Bronchial epithelial cell (primary cell): ENCODE measurements around the gene SRSF10. TPM values are rescaled to one million over a fixed set of nuclear protein-coding genes. Genes with fewer than 3 reads are reported as not detected.

Experiments used
- DNase-seq: peaks from one replicate; pipeline ENCODE4 v3.0.0-alpha.2; 2010; ENCODE audit warnings: low read depth
- FAIRE-seq: peaks from 2 replicates; lab custom pipeline; 2011; peaks lifted over from hg19 to GRCh38; lab: Jason Lieb, UNC
- H3K27me3 ChIP-seq: 2 replicates; pipeline ENCODE4 v1.5.1; 2011; ENCODE audit warnings: low read length; ENCODE audit not compliant: control insufficient read depth, insufficient read depth
- H3K36me3 ChIP-seq: 2 replicates; pipeline ENCODE4 v1.5.1; 2011; ENCODE audit warnings: low read length; ENCODE audit not compliant: control insufficient read depth, insufficient read depth
- H3K4me3 ChIP-seq: 2 replicates; pipeline ENCODE4 v1.5.1; 2011; ENCODE audit warnings: mild to moderate bottlenecking, low read depth, low read length, control low read depth
- total RNA-seq: library from RNA; depleted of rRNA; stranded (reverse); fragments of >200 nt; gene quantifications from 2 replicates; pipeline ENCODE4 v1.2.1, GENCODE V29; 2014
- TF ChIP-seq, protein P1 (sequence below): IDR thresholded peaks from 2 replicates; pipeline ENCODE4 v1.5.1; 2011; ENCODE audit warnings: mild to moderate bottlenecking, moderate library complexity, low read length, control low read depth, inconsistent platforms; ENCODE audit not compliant: insufficient read depth, severe bottlenecking

Gene SRSF10
- total RNA-seq, 1 donor from 2014 or later, result 52.1 TPM

DNA sequence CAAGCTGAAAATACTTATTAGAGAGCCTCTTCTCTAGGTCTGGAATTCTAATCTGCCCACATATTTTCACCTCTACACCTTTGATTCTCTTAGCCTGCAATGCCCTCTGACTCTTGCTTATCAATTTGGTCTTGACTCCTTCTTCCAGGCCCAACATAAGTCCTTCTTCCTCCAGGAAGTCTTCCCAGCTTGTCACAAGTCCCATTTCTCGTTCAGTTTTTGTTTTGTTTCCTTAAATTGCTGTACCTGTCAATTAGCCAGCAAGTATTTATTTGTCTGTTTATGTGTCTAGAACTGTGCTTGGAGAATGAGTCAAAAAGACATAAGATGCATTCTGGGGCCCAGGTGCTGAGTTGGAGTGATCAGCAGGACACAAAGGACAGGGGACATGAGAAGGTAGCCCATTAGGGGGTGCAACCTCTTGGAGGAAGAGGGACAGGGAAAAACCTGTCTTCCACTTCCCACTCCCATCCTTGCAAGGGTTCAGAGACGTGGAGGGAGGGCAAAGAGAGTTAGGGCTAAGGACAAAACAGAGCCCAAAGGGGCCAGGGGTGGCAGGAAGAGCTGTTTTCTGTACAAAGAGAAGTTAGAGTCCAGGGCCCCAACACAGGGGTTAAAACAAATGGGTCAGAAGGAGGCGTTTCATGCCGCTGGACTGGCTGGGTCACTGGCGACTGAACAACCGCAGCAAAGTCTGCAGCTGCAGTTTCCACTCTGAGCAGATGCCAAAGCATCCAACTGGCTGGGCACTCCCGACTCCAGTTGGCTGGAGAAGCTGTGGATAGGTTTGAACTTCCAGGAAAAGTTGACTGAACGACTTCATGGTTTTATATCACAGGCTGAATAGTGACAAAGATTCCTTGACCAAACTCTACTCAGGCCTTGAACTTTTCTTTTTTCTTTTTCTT, 56.3 kb downstream of the SRSF10 start:
- Histone ChIP-seq H3K4me3 (no peak overlapping the region), H3K27me3 (no peaks in the 10 kb centered on the region), H3K36me3 (no peaks in the 10 kb centered on the region)
- FAIRE-seq (no peak), DNase-seq (no peak)
- TF ChIP-seq, protein P1, sequence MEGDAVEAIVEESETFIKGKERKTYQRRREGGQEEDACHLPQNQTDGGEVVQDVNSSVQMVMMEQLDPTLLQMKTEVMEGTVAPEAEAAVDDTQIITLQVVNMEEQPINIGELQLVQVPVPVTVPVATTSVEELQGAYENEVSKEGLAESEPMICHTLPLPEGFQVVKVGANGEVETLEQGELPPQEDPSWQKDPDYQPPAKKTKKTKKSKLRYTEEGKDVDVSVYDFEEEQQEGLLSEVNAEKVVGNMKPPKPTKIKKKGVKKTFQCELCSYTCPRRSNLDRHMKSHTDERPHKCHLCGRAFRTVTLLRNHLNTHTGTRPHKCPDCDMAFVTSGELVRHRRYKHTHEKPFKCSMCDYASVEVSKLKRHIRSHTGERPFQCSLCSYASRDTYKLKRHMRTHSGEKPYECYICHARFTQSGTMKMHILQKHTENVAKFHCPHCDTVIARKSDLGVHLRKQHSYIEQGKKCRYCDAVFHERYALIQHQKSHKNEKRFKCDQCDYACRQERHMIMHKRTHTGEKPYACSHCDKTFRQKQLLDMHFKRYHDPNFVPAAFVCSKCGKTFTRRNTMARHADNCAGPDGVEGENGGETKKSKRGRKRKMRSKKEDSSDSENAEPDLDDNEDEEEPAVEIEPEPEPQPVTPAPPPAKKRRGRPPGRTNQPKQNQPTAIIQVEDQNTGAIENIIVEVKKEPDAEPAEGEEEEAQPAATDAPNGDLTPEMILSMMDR, result no peak

DNA sequence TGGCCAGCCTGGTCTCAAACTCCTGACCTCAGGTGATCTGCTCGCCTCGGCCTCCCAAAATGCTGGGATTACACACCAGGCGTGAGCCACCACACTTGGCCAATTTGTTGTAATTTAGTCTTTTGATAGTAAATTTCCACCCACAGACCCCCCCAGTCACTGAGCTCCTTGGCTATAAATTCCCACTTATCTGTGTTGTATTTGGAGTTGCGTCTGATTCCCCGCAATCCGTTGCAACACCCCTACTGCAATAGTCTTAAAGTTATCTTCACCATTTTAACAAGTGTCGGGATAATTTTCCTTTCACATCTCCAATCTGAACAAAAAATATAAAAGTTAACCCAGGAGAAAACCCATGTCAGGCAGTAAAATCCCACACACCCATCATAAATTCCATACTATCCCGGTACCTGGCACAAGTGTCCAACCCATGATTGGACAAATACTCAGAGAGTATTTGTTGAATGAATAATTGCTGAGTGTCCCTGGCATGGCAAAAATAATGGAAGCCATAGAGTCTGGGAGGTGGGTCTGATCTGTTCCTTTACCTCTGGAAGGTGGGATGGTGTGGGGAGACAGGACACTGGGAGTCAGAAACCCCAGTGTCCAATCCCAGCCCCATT, 57.7 kb downstream of the SRSF10 start:
- TF ChIP-seq, protein P1, result no peak
- Histone ChIP-seq H3K36me3 (no peaks in the 10 kb centered on the region), H3K27me3 (no peaks in the 10 kb centered on the region), H3K4me3 (no peak overlapping the region)
- DNase-seq, result no peak
- FAIRE-seq, result no peak

DNA sequence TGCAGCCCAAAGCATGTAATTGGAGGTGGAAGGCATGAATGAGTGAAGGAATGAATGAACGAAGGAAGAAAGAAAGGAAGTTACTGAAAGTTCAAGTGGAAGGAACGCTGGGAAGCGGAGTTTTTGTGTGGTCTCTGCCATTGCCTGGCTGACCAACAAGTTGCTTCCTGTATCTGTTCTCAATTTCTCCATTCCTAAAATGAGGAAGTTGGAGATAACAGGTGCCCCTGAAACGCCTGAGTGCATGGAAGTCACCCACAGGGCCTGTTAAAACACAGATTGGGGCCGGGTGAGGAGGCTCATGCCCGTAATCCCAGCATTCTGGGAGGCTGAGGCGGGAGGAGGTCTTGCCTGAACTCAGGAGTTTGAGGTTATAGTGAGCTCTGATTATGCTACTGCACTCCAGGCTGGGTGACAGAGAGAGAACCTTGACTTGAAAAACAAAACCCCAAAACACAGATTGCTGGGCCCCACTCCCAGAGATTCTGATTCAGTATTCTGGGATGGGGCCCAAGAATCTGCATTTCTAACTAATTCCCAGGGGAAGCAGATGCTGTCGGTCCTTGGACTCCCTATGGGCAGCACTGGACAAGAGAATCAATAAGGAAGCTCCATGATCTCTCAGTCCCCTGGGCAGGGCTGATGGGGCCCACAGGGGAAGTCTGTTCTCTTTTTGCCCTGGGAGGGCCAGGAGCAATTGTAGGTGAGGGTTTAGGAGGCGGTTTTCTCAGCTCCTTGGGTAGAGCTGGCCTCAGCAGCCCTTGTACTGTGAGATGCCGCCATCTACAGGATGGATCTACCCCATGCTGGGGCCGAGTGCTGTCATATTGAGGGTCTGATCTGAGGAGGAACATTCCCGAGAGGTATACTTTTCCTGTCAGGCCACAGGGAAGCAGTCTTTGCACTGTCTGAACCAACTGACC, 63.7 kb downstream of the SRSF10 start:
- no peaks in the 10 kb centered on the region for H3K36me3 ChIP-seq
- H3K4me3 ChIP-seq, result no peak overlapping the region
- TF ChIP-seq, protein P1, result peak; percentile 80
- H3K27me3 ChIP-seq, result no peaks in the 10 kb centered on the region
- DNase-seq, result peak; percentile 71
- FAIRE-seq, result no peak

DNA sequence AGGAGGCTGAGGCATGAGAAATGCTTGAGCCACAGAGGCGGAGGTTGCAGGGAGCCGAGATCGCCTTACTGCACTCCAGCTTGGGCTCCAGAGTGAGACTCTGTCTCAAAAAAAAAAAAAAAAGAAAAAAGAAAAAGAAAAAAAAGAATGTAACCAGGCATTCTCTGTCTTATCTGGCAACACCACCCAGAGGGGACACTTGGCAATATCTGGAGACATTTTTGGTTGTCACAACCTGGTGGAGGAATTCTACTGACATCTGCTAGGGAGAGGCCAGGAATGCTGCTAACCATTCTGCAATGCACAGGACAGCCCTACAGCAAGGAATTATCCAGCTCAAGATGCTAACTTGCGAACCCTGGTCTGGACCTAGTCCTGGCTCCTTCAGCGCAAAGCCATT, 64.7 kb downstream of the SRSF10 start:
- FAIRE-seq (no peak), DNase-seq (no peak)
- TF ChIP-seq, protein P1, result no peak
- H3K27me3 ChIP-seq, result no peaks in the 10 kb centered on the region
- no peak overlapping the region for H3K4me3 ChIP-seq
- H3K36me3 ChIP-seq, result no peaks in the 10 kb centered on the region

DNA sequence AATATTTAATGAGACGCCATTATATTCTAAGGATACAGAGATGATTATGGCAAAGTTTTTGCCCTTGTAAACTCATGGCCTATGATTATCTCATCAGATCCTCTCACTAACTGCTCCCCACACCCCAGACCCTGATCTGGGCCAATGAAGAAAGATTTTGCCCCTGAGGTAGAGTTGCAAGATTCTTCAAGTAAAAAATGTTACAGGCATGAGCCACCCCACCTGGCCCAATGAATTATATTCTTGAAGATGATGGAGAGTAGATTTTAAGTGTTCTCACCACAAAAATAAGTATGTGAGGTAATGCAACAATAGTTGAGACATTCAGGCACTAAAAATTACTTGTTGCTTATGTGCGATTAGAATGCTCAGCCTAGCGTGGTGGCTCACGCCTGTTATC, 65.2 kb downstream of the SRSF10 start:
- no peak for FAIRE-seq
- no peak overlapping the region for H3K4me3 ChIP-seq
- no peaks in the 10 kb centered on the region for H3K36me3 ChIP-seq
- no peaks in the 10 kb centered on the region for H3K27me3 ChIP-seq
- no peak for DNase-seq
- TF ChIP-seq, protein P1, result no peak

Other genes starting within 250 kb of the SRSF10 start
- gene ELOA, start 236.9 kb downstream of the SRSF10 start, total RNA-seq, result 16.8 and 19.6 TPM in 2 replicates
- gene PITHD1, start 201.9 kb downstream of the SRSF10 start, total RNA-seq, result 54.2 and 66.1 TPM in 2 replicates
- 41.9 and 42.6 TPM in 2 replicates for gene LYPLA2, start 189.2 kb downstream of the SRSF10 start, total RNA-seq
- 108 and 130 TPM in 2 replicates for gene GALE, start 179.6 kb downstream of the SRSF10 start, total RNA-seq
- gene HMGCL, start 154.9 kb downstream of the SRSF10 start, total RNA-seq, result 46.6 and 69.9 TPM in 2 replicates
- gene FUCA1, start 112.0 kb downstream of the SRSF10 start, total RNA-seq, result 21.1 and 24.7 TPM in 2 replicates
- not detected in 2 replicates for gene CNR2, start 67.0 kb downstream of the SRSF10 start, total RNA-seq
- gene PNRC2, start 20.5 kb downstream of the SRSF10 start, total RNA-seq, result 87.9 and 89.8 TPM in 2 replicates
- gene MYOM3, start 131.8 kb upstream of the SRSF10 start, total RNA-seq, result under 0.01 and 0.13 TPM in 2 replicates
- gene IL22RA1, start 162.8 kb upstream of the SRSF10 start, total RNA-seq, result 0.26 and 1.5 TPM in 2 replicates
- 4.5 and 5.5 TPM in 2 replicates for gene IFNLR1, start 207.0 kb upstream of the SRSF10 start, total RNA-seq